HCT116 (cell line): ENCODE results near the gene CDH4. TPM values are rescaled to one million over a fixed set of nuclear protein-coding genes. Genes with fewer than 3 reads are reported as not detected.

Experiments used
- ATAC-seq: fragments of 200-7000 bp; cut with Tn5 transposase; 2 replicates; pipeline ENCODE4 v1.9.1; 2020; ENCODE audit warnings: mild to moderate bottlenecking, moderate library complexity
- BruUV-seq: library from RNA; stranded (reverse); fragments of 400-500 nt; replicated peaks from 2 replicates; lab custom pipeline; 2021; lab: Mats Ljungman, UMichigan
- CTCF ChIA-PET: fragments of 300-600 bp; sonication (Branson Sonifier 250); formaldehyde crosslinking; loops from one replicate; lab custom pipeline; 2021; ENCODE audit warnings: antibody characterized with exemption; lab: Charles Lee
- POLR2A ChIA-PET: fragments of 300-600, 350-600 bp; sonication (Branson Sonifier 250); formaldehyde crosslinking; loops from one replicate; lab custom pipeline; 2021; ENCODE audit warnings: antibody characterized with exemption; lab: Charles Lee
- RAD21 ChIA-PET, 2 experiments: fragments of 300-600 bp; sonication (Branson Sonifier 250); formaldehyde crosslinking; loops; one replicate each; lab custom pipeline; 2023; ENCODE audit warnings: low total read pairs in 2 of 2; ENCODE audit not compliant: uncharacterized antibody in 2 of 2, unreplicated experiment in 2 of 2, low non-redundant PET in 1 of 2; lab: Charles Lee
- DNase-seq: peaks from one replicate; pipeline ENCODE4 v3.0.0-alpha.2; 2010; ENCODE audit warnings: low read depth, low spot score
- H2AFZ ChIP-seq: fragments of 200-600 bp; shearing (Covaris generic), sonication (generic); 2 replicates; pipeline ENCODE4 v1.6.1; 2017; ENCODE audit warnings: low read depth, mixed run types, mixed read lengths, antibody characterized with exemption, low read length; ENCODE audit not compliant: poor library complexity, severe bottlenecking
- H3K27ac ChIP-seq: 2 replicates; pipeline ENCODE4 v1.5.1; 2012; ENCODE audit warnings: low read depth, low read length
- H3K27me3 ChIP-seq: fragments of 200-600 bp; sonication (generic); 2 replicates; pipeline ENCODE4 v1.6.1; 2016; ENCODE audit warnings: mixed run types, low read length, mixed read lengths; ENCODE audit not compliant: insufficient read depth
- H3K36me3 ChIP-seq, 2 experiments: fragments of 200-500 bp in 1 of 2; fragments of 200-600 bp in 1 of 2; sonication (Bioruptor generic) in 1 of 2; sonication (generic) in 1 of 2; 2 replicates each; pipeline versions ENCODE4 v1.5.1 to v1.6.1; 2014 to 2016; ENCODE audit warnings: low read length in 2 of 2, inconsistent platforms in 1 of 2, mixed read lengths in 1 of 2, mixed run types in 1 of 2; ENCODE audit not compliant: insufficient read depth in 2 of 2, control insufficient read depth in 1 of 2
- H3K4me1 ChIP-seq, 2 experiments: fragments of 200-600 bp in 1 of 2; sonication (generic) in 1 of 2; 2 replicates each; pipeline versions ENCODE4 v1.5.1 to v1.6.1; 2012 to 2017; ENCODE audit warnings: low read length in 2 of 2, inconsistent platforms in 1 of 2, mild to moderate bottlenecking in 1 of 2, mixed read lengths in 1 of 2, mixed run types in 1 of 2, moderate library complexity in 1 of 2; ENCODE audit not compliant: insufficient read depth in 2 of 2, control insufficient read depth in 1 of 2
- H3K4me2 ChIP-seq: fragments of 200-600 bp; sonication (generic); 2 replicates; pipeline ENCODE4 v1.6.1; 2017; ENCODE audit warnings: mixed run types, low read length, mixed read lengths
- H3K4me3 ChIP-seq, 2 experiments: fragments of 200-600 bp in 1 of 2; sonication (generic) in 1 of 2; replicated peaks in 1 of 2; 2 replicates each; pipeline ENCODE4 v1.5.1; 2011 to 2016; ENCODE audit warnings: low read length in 2 of 2, control low read depth in 1 of 2, low read depth in 1 of 2, mild to moderate bottlenecking in 1 of 2, mixed read lengths in 1 of 2, mixed run types in 1 of 2
- H3K79me2 ChIP-seq: fragments of 200-600 bp; sonication (generic); 2 replicates; pipeline ENCODE4 v1.6.1; 2017; ENCODE audit warnings: mild to moderate bottlenecking, mixed run types, low read length, moderate library complexity, mixed read lengths; ENCODE audit not compliant: insufficient read depth
- H3K9ac ChIP-seq: fragments of 200-600 bp; sonication (generic); 2 replicates; pipeline ENCODE4 v1.6.1; 2016; ENCODE audit warnings: low read length, mixed read lengths
- H3K9me2 ChIP-seq: fragments of 200-600 bp; sonication (generic), shearing (Covaris generic); 2 replicates; pipeline ENCODE4 v1.6.1; 2017; ENCODE audit warnings: mixed run types, mild to moderate bottlenecking, moderate library complexity; ENCODE audit not compliant: insufficient read depth
- H3K9me3 ChIP-seq, 2 experiments: fragments of 200-500 bp in 1 of 2; fragments of 200-600 bp in 1 of 2; sonication (Bioruptor generic) in 1 of 2; sonication (generic) in 1 of 2; 2 replicates each; pipeline ENCODE4 v1.6.1; 2014 to 2017; ENCODE audit warnings: low read length in 2 of 2, mixed read lengths in 2 of 2, inconsistent platforms in 1 of 2, low read depth in 1 of 2, mild to moderate bottlenecking in 1 of 2, mixed run types in 1 of 2, moderate library complexity in 1 of 2; ENCODE audit not compliant: control insufficient read depth in 1 of 2, insufficient read depth in 1 of 2
- H4K20me1 ChIP-seq: fragments of 200-600 bp; sonication (generic), shearing (Covaris generic); 2 replicates; pipeline ENCODE4 v1.6.1; 2017; ENCODE audit warnings: mixed run types, mild to moderate bottlenecking, moderate library complexity; ENCODE audit not compliant: insufficient read depth
- CBX3 ChIP-seq: IDR thresholded peaks from 2 replicates; pipeline ENCODE4 v1.6.1; 2012; ENCODE audit warnings: low read depth
- CEBPB ChIP-seq: IDR thresholded peaks from 2 replicates; pipeline ENCODE4 v1.6.1; 2012; ENCODE audit warnings: low read depth
- ELF1 ChIP-seq: IDR thresholded peaks from 2 replicates; pipeline ENCODE4 v1.6.1; 2012; ENCODE audit warnings: low read depth, borderline replicate concordance
- EZH2 ChIP-seq: fragments of 200-600 bp; sonication (generic); IDR thresholded peaks from 2 replicates; pipeline ENCODE4 v1.6.1; 2017; ENCODE audit warnings: antibody characterized with exemption, mixed run types
- FOSL1 ChIP-seq: IDR thresholded peaks from 2 replicates; pipeline ENCODE4 v1.6.1; 2012; ENCODE audit warnings: low read depth
- JUND ChIP-seq: IDR thresholded peaks from 2 replicates; pipeline ENCODE4 v1.6.1; 2012
- RAD21 ChIP-seq: IDR thresholded peaks from 2 replicates; pipeline ENCODE4 v1.6.1; 2012; ENCODE audit warnings: low read depth, mild to moderate bottlenecking
- SIN3A ChIP-seq: IDR thresholded peaks from 2 replicates; pipeline ENCODE4 v1.6.1; 2012; ENCODE audit warnings: low read depth
- TCF7L2 ChIP-seq: IDR thresholded peaks from 2 replicates; pipeline ENCODE4 v1.7.0; 2011; ENCODE audit warnings: borderline replicate concordance, inconsistent platforms; ENCODE audit not compliant: insufficient read depth, insufficient read length; ENCODE audit errors: extremely low read depth
- YY1 ChIP-seq: IDR thresholded peaks from 2 replicates; pipeline ENCODE4 v1.6.1; 2011; ENCODE audit warnings: low read length, low read depth, moderate library complexity, mild to moderate bottlenecking; ENCODE audit not compliant: insufficient replicate concordance; ENCODE audit errors: extremely low read depth
- ZNF274 ChIP-seq: fragments of 200-500 bp; sonication (Bioruptor generic); IDR thresholded peaks from 2 replicates; pipeline ENCODE4 v1.6.1; 2014; ENCODE audit warnings: mild to moderate bottlenecking, low read depth, low read length, inconsistent platforms
- intact Hi-C: fragments of 100-400 bp; cut with micrococcal nuclease; formaldehyde crosslinking; loops from 2 replicates; pipeline ENCODE4 v1.10.0; 2022
- total RNA-seq: library from RNA; stranded (reverse); gene quantifications from one replicate; pipeline ENCODE4 v1.2.1, GENCODE V29; 2021; ENCODE audit not compliant: unreplicated experiment
- TF ChIP-seq, protein P1 (sequence below): IDR thresholded peaks from 2 replicates; pipeline ENCODE4 v1.6.1; 2012
- TF ChIP-seq, protein P2 (sequence below): IDR thresholded peaks from 2 replicates; pipeline ENCODE4 v1.6.1; 2012; ENCODE audit warnings: low read depth
- TF ChIP-seq, protein P3 (sequence below): IDR thresholded peaks from 2 replicates; pipeline ENCODE4 v1.6.1; 2011; ENCODE audit warnings: mild to moderate bottlenecking, low read length, moderate library complexity; ENCODE audit not compliant: insufficient replicate concordance; ENCODE audit errors: extremely low read depth

The CDH4 gene
- total RNA-seq, 1 experiment from 2014 or later: not detected

DNA sequence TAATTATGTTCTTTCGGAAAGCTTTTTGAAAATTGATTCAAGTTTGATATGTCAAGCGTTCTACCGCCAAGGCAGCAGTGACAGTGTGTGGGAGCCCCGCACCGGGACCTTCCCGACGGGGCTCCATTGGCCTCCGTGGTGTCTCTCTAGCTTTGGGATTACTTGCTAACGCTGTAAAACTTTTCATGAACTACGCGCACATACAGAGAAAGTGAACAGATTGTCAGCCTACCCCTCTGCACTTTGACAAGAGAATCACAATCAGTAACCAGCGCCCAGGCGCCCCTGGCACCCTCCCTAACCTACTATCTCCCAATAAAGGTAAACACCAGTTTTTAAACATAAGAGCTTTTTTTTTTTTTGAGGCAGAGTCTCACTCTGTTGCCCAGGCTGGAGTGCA, 274.8 kb downstream of the CDH4 start:
- Histone ChIP-seq H3K79me2 (no peaks in the 10 kb centered on the region), H3K4me2 (no peak overlapping the region), H3K9me3 (no peaks in the 10 kb centered on the region), H3K27ac (no peak overlapping the region), H3K9ac (no peak overlapping the region), H3K9me2 (no peaks in the 10 kb centered on the region)
- ChIA-PET CTCF (no interaction called here), RAD21 (no interaction called here), POLR2A (no interaction called here)
- TF ChIP-seq, protein P1, sequence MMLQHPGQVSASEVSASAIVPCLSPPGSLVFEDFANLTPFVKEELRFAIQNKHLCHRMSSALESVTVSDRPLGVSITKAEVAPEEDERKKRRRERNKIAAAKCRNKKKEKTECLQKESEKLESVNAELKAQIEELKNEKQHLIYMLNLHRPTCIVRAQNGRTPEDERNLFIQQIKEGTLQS: no peak
- TF ChIP-seq EZH2 (no peak), JUND (no peak), ELF1 (no peak)
- TF ChIP-seq, all 23 proteins: peak for 0
- intact Hi-C loops: no loop called here
- Histone ChIP-seq H3K4me1 (no peaks in the 10 kb centered on the region), H3K4me3 (no peak overlapping the region), H4K20me1 (no peaks in the 10 kb centered on the region), H3K36me3 (no peaks in the 10 kb centered on the region), H2AFZ (no peak overlapping the region), H3K27me3 (no peaks in the 10 kb centered on the region)
- BruUV-seq: no TSS peak
- DNase-seq (no peak), ATAC-seq (no peak)

DNA sequence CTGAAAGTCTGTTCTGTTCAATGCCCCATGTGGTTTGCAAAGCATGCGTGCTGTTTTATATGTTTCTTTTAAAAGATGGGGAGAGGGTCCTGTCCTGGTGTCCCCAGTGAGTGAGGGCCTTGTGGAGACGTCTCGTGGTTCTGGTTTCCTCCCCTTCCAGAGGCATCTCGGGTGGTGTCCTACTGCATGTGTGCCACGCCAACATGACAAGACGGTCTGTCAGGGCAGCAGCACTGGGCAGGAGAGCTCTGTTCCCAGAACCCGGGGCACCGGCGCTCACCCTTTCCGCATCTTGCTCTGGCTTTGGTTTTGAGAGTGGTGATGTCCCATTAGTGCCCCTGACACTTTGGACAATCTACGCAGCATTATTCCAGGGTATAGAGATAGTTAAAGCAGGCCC, 275.6 kb downstream of the CDH4 start:
- ChIA-PET POLR2A (no interaction called here), RAD21 (no interaction called here), CTCF (no interaction called here)
- Histone ChIP-seq H3K4me3 (no peak overlapping the region), H3K4me2 (no peak overlapping the region), H3K27ac (no peak overlapping the region), H3K9me2 (no peaks in the 10 kb centered on the region), H3K4me1 (no peaks in the 10 kb centered on the region), H3K9ac (no peak overlapping the region), H2AFZ (no peak overlapping the region), H3K9me3 (no peaks in the 10 kb centered on the region), H3K36me3 (no peaks in the 10 kb centered on the region), H3K27me3 (no peaks in the 10 kb centered on the region), H4K20me1 (no peaks in the 10 kb centered on the region), H3K79me2 (no peaks in the 10 kb centered on the region)
- DNase-seq (no peak), ATAC-seq (no peak)
- intact Hi-C loops: no loop called here
- BruUV-seq: no TSS peak
- TF ChIP-seq CBX3 (no peak), TCF7L2 (no peak), ZNF274 (no peak), FOSL1 (no peak), SIN3A (no peak), CEBPB (no peak), RAD21 (no peak), YY1 (no peak)
- TF ChIP-seq, protein P2, sequence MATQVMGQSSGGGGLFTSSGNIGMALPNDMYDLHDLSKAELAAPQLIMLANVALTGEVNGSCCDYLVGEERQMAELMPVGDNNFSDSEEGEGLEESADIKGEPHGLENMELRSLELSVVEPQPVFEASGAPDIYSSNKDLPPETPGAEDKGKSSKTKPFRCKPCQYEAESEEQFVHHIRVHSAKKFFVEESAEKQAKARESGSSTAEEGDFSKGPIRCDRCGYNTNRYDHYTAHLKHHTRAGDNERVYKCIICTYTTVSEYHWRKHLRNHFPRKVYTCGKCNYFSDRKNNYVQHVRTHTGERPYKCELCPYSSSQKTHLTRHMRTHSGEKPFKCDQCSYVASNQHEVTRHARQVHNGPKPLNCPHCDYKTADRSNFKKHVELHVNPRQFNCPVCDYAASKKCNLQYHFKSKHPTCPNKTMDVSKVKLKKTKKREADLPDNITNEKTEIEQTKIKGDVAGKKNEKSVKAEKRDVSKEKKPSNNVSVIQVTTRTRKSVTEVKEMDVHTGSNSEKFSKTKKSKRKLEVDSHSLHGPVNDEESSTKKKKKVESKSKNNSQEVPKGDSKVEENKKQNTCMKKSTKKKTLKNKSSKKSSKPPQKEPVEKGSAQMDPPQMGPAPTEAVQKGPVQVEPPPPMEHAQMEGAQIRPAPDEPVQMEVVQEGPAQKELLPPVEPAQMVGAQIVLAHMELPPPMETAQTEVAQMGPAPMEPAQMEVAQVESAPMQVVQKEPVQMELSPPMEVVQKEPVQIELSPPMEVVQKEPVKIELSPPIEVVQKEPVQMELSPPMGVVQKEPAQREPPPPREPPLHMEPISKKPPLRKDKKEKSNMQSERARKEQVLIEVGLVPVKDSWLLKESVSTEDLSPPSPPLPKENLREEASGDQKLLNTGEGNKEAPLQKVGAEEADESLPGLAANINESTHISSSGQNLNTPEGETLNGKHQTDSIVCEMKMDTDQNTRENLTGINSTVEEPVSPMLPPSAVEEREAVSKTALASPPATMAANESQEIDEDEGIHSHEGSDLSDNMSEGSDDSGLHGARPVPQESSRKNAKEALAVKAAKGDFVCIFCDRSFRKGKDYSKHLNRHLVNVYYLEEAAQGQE: no peak
- TF ChIP-seq, protein P3, sequence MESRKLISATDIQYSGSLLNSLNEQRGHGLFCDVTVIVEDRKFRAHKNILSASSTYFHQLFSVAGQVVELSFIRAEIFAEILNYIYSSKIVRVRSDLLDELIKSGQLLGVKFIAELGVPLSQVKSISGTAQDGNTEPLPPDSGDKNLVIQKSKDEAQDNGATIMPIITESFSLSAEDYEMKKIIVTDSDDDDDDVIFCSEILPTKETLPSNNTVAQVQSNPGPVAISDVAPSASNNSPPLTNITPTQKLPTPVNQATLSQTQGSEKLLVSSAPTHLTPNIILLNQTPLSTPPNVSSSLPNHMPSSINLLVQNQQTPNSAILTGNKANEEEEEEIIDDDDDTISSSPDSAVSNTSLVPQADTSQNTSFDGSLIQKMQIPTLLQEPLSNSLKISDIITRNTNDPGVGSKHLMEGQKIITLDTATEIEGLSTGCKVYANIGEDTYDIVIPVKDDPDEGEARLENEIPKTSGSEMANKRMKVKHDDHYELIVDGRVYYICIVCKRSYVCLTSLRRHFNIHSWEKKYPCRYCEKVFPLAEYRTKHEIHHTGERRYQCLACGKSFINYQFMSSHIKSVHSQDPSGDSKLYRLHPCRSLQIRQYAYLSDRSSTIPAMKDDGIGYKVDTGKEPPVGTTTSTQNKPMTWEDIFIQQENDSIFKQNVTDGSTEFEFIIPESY: no peak
